Measurements from ENCODE around the gene PDE7B. TPM values are rescaled to one million over a fixed set of nuclear protein-coding genes. Genes with fewer than 3 reads are reported as not detected.

Gene PDE7B
- total RNA-seq, 2 experiments from 2014 or later: 0.58 to 0.68 TPM

GRCh38 chr6:136236466-136237293 lies 385.2 kb downstream of the PDE7B start:
- Mint-ChIP-seq H3K9me3 (no peaks in the 10 kb centered on the region), H3K4me3 (no peak overlapping the region), H3K27me3 (no peaks in the 10 kb centered on the region), H3K4me1 (ENCODE audit: low read depth) (peaks cover 8% of the 10 kb centered on the region), H3K36me3 (ENCODE audit: low read depth) (peaks cover 46% of the 10 kb centered on the region), H3K27ac (no peak overlapping the region)
- ChIA-PET POLR2A (interaction anchor here (0.7 to 2.1 kb wide), 3 partner anchors 13 to 486 kb away, joined by 3 to 15 read pairs (median 9); partner anchors contain the start of gene MTFR2), CTCF (interaction anchor here (0.6 to 1.7 kb wide), 5 partner anchors 10 to 560 kb away, joined by 3 to 9 read pairs (median 3); no protein-coding TSS in a partner anchor)
- DNase-seq (no peak), ATAC-seq (no peak)
- no peak for TF ChIP-seq CTCF (IDR thresholded peaks at IDR 0.05)
- intact Hi-C loops (cut with micrococcal nuclease): no loop called here

GRCh38 chr6:136244061-136244616 lies 392.6 kb downstream of the PDE7B start:
- POLR2A ChIA-PET: no interaction called here
- no peak for TF ChIP-seq CTCF (IDR thresholded peaks at IDR 0.05)
- no peaks in the 10 kb centered on the region for H3K27me3 Mint-ChIP-seq
- peaks cover 12% of the 10 kb centered on the region for H3K4me1 Mint-ChIP-seq (ENCODE audit: low read depth)
- CTCF ChIA-PET: interaction anchor here (0.8 kb wide), 1 partner anchor 17 kb away, joined by 4 read pairs; no protein-coding TSS in a partner anchor
- no peak for ATAC-seq
- H3K36me3 Mint-ChIP-seq (ENCODE audit: low read depth): peaks cover 64% of the 10 kb centered on the region
- DNase-seq: no peak
- no peak overlapping the region for H3K4me3 Mint-ChIP-seq
- intact Hi-C loops (cut with micrococcal nuclease): no loop called here
- H3K27ac Mint-ChIP-seq: no peak overlapping the region
- no peaks in the 10 kb centered on the region for H3K9me3 Mint-ChIP-seq
